IPS DF 6.9 (cell line): ENCODE results near the gene OLIG2.

Source experiments
- DNase-seq: peaks from one replicate; pipeline ENCODE4 v3.0.0-alpha.2; 2013; ENCODE audit warnings: low read depth, low spot score
- H3K27ac ChIP-seq: one replicate; pipeline ENCODE4 v1.5.1; 2013; ENCODE audit warnings: low read length, control low read depth
- H3K27me3 ChIP-seq: 2 replicates; pipeline ENCODE4 v1.6.1; 2013; ENCODE audit warnings: mild to moderate bottlenecking, low read length; ENCODE audit not compliant: control insufficient read depth, insufficient read depth
- H3K36me3 ChIP-seq: 2 replicates; pipeline ENCODE4 v1.6.1; 2013; ENCODE audit warnings: low read length; ENCODE audit not compliant: control insufficient read depth, insufficient read depth
- H3K4me1 ChIP-seq: 2 replicates; pipeline ENCODE4 v1.6.1; 2013; ENCODE audit warnings: low read length; ENCODE audit not compliant: control insufficient read depth, insufficient read depth
- H3K4me3 ChIP-seq: 2 replicates; pipeline ENCODE4 v1.5.1; 2013; ENCODE audit warnings: mild to moderate bottlenecking, low read length
- H3K9me3 ChIP-seq: 2 replicates; pipeline ENCODE4 v1.6.1; 2013; ENCODE audit warnings: low read length, inconsistent platforms; ENCODE audit not compliant: control insufficient read depth, insufficient read depth
- WGBS: extraction: QIAGEN DNeasy Blood & Tissue Kit; methylation state at CpG from one replicate; pipeline ENCODE4 v1.1.7; 2013; ENCODE audit warnings: mixed read lengths, missing lambda C conversion rate; ENCODE audit not compliant: insufficient read length, insufficient coverage; 5-methylcytosine and 5-hydroxymethylcytosine counted together

OLIG2 gene

GRCh38 chr21:33026443-33026858, 716 bp downstream of the OLIG2 start:
- H3K4me1 ChIP-seq, result peaks cover 13% of the 10 kb centered on the region; the same call in 1 of the 2 replicates
- H3K27me3 ChIP-seq, result peaks cover 95% of the 10 kb centered on the region
- WGBS, result no CpG with 5 or more reads among the region's 21 CpGs
- H3K4me3 ChIP-seq, result no peak overlapping the region
- DNase-seq, result no peak
- no peaks in the 10 kb centered on the region for H3K9me3 ChIP-seq
- no peaks in the 10 kb centered on the region; the same call in 1 of the 2 replicates for H3K36me3 ChIP-seq
- H3K27ac ChIP-seq, result no peak overlapping the region

DNA sequence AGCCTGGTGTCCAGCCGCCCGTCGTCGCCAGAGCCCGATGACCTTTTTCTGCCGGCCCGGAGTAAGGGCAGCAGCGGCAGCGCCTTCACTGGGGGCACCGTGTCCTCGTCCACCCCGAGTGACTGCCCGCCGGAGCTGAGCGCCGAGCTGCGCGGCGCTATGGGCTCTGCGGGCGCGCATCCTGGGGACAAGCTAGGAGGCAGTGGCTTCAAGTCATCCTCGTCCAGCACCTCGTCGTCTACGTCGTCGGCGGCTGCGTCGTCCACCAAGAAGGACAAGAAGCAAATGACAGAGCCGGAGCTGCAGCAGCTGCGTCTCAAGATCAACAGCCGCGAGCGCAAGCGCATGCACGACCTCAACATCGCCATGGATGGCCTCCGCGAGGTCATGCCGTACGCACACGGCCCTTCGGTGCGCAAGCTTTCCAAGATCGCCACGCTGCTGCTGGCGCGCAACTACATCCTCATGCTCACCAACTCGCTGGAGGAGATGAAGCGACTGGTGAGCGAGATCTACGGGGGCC, 1.2 kb downstream of the OLIG2 start:
- H3K9me3 ChIP-seq, result no peaks in the 10 kb centered on the region
- no peak overlapping the region; the same call in 1 of the 2 replicates for H3K4me3 ChIP-seq
- peaks cover 13% of the 10 kb centered on the region; the same call in 1 of the 2 replicates for H3K4me1 ChIP-seq
- peaks cover 95% of the 10 kb centered on the region for H3K27me3 ChIP-seq
- H3K36me3 ChIP-seq, result no peaks in the 10 kb centered on the region; the same call in 1 of the 2 replicates
- DNase-seq, result no peak
- WGBS, result no CpG with 5 or more reads among the region's 54 CpGs
- no peak overlapping the region for H3K27ac ChIP-seq

- Histone ChIP-seq H3K27me3 (peaks cover 95% of the 10 kb centered on the region), H3K9me3 (no peaks in the 10 kb centered on the region), H3K27ac (no peak overlapping the region), H3K4me3 (no peak overlapping the region; the same call in 1 of the 2 replicates), H3K4me1 (peaks cover 11% of the 10 kb centered on the region; the same call in 1 of the 2 replicates), H3K36me3 (no peaks in the 10 kb centered on the region; the same call in 1 of the 2 replicates)
- DNase-seq, result no peak
- WGBS, result no CpG with 5 or more reads among the region's 85 CpGs
Measured at GRCh38 chr21:33027401-33028286, 1.9 kb downstream of the OLIG2 start.

DNA sequence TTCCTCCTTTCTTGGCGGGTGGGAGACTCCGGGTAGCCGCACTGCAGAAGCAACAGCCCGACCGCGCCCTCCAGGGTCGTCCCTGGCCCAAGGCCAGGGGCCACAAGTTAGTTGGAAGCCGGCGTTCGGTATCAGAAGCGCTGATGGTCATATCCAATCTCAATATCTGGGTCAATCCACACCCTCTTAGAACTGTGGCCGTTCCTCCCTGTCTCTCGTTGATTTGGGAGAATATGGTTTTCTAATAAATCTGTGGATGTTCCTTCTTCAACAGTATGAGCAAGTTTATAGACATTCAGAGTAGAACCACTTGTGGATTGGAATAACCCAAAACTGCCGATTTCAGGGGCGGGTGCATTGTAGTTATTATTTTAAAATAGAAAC, 2.5 kb downstream of the OLIG2 start:
- H3K36me3 ChIP-seq, result no peaks in the 10 kb centered on the region; the same call in 1 of the 2 replicates
- H3K27me3 ChIP-seq, result peaks cover 95% of the 10 kb centered on the region
- DNase-seq, result no peak
- no CpG with 5 or more reads among the region's 15 CpGs for WGBS
- no peaks in the 10 kb centered on the region for H3K9me3 ChIP-seq
- H3K4me1 ChIP-seq, result peaks cover 13% of the 10 kb centered on the region; the same call in 1 of the 2 replicates
- no peak overlapping the region for H3K4me3 ChIP-seq
- no peak overlapping the region for H3K27ac ChIP-seq

DNA sequence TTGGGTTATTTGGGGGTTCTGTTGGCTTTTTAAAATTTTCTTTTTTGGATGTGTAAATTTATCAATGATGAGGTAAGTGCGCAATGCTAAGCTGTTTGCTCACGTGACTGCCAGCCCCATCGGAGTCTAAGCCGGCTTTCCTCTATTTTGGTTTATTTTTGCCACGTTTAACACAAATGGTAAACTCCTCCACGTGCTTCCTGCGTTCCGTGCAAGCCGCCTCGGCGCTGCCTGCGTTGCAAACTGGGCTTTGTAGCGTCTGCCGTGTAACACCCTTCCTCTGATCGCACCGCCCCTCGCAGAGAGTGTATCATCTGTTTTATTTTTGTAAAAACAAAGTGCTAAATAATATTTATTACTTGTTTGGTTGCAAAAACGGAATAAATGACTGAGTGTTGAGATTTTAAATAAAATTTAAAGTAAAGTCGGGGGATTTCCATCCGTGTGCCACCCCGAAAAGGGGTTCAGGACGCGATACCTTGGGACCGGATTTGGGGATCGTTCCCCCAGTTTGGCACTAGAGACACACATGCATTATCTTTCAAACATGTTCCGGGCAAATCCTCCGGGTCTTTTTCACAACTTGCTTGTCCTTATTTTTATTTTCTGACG, 3.1 kb downstream of the OLIG2 start:
- Histone ChIP-seq H3K27me3 (peaks cover 95% of the 10 kb centered on the region), H3K4me3 (no peak overlapping the region), H3K27ac (no peak overlapping the region), H3K4me1 (peaks cover 13% of the 10 kb centered on the region), H3K9me3 (no peaks in the 10 kb centered on the region), H3K36me3 (no peaks in the 10 kb centered on the region; the same call in 1 of the 2 replicates)
- DNase-seq, result no peak
- 88% methylated on average over 1 of the region's 28 CpGs for WGBS

DNA sequence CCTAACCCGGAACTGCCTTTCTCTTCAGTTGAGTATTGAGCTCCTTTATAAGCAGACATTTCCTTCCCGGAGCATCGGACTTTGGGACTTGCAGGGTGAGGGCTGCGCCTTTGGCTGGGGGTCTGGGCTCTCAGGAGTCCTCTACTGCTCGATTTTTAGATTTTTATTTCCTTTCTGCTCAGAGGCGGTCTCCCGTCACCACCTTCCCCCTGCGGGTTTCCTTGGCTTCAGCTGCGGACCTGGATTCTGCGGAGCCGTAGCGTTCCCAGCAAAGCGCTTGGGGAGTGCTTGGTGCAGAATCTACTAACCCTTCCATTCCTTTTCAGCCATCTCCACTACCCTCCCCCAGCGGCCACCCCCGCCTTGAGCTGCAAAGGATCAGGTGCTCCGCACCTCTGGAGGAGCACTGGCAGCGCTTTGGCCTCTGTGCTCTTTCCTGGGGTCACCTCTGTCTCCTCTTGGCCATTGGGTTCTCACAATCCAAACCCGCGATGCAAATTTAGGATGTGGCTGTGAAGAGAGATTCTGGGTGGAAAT, 3.7 kb downstream of the OLIG2 start:
- Histone ChIP-seq H3K4me3 (no peak overlapping the region), H3K27me3 (peaks cover 95% of the 10 kb centered on the region), H3K27ac (no peak overlapping the region), H3K9me3 (no peaks in the 10 kb centered on the region), H3K36me3 (no peaks in the 10 kb centered on the region; the same call in 1 of the 2 replicates), H3K4me1 (peaks cover 13% of the 10 kb centered on the region)
- WGBS, result no CpG with 5 or more reads among the region's 19 CpGs
- no peak for DNase-seq

DNA sequence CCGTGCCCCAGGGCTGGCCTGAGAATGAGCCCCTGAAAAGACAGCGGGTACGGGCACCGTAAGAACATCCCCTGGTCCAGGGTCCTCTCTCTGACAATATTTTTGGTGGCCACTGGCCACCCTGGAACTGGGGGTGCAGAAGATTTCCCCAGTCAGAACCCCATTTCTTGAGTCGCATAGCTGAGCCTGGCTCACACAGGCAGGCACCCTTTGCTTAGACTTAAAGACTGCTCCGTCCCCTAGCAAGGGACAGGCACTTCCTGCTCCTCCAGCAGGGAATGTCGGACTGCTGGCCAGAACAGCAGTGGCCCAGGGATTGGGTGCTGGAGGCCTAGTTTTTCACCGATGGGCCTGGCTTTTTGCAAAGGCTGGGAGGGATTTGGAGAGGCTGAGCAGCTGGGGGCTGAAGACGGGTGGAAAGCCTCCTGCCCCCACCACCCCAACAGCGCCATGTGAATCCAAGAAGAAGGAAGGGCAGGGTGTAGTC, 4.3 kb downstream of the OLIG2 start:
- no CpG with 5 or more reads among the region's 10 CpGs for WGBS
- no peak for DNase-seq
- no peaks in the 10 kb centered on the region for H3K9me3 ChIP-seq
- peaks cover 95% of the 10 kb centered on the region for H3K27me3 ChIP-seq
- H3K4me1 ChIP-seq, result peaks cover 12% of the 10 kb centered on the region
- H3K4me3 ChIP-seq, result no peak overlapping the region
- H3K36me3 ChIP-seq, result no peaks in the 10 kb centered on the region; the same call in 1 of the 2 replicates
- no peak overlapping the region for H3K27ac ChIP-seq

DNA sequence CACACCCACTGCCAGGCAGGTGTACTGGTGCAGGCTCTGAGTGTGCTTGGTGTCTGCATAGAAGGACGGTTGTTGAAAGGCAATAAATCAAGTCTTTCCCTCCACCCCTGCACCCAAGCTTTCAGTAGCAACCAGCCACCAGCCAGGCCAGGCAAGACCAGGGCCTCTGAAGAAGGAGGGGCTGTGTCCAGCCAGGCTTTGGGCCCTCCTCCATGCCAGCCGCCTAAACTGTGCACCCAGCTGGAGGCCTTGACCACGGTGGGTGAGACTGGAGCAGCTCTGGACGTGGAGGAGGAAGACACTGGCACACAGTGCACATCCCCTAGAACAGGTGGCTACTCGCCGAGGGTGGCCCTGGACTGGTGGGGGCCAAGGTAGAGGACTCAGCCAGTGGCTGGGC, 4.9 kb downstream of the OLIG2 start:
- no peak for DNase-seq
- no peak overlapping the region for H3K4me3 ChIP-seq
- WGBS, result no CpG with 5 or more reads among the region's 6 CpGs
- H3K9me3 ChIP-seq, result no peaks in the 10 kb centered on the region
- H3K27ac ChIP-seq, result no peak overlapping the region
- H3K4me1 ChIP-seq, result peaks cover 16% of the 10 kb centered on the region
- no peaks in the 10 kb centered on the region; the same call in 1 of the 2 replicates for H3K36me3 ChIP-seq
- peaks cover 99% of the 10 kb centered on the region for H3K27me3 ChIP-seq

DNA sequence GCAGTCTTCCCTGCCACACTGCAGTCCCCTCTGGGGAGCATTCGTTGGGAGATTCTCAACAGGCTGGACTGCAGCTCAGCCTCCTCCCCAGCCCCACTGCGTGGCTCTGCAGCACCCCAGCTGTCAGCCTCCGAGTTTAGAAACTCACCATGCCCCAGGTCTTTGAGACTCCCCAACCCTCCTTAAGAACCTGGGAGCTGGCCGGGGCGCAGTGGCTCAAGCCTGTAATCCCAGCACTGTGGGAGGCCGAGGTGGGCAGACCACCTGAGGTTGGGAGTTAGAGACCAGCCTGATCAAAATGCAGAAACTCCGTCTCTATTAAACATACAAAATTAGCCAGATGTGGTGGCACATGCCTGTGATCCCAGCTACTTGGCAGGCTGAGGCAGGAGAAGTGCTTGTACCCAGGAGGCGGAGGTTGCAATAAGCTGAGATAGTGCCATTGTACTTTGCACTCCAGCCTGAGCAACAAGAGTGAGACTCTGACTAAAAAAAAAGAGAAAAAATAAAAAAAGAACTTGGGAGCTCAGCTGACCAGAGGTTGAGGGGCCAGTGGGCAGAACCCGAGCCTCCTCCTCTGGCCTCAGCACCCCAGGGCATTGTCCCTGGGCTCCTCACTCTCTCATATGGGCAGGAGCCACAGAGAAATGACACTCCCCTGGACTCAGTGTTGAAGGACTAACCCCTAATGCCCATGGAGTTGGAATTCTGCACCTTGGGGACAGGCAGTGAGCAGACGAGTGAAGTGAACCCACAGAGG, 5.6 kb downstream of the OLIG2 start:
- Histone ChIP-seq H3K27ac (no peak overlapping the region), H3K27me3 (peaks cover 93% of the 10 kb centered on the region), H3K9me3 (no peaks in the 10 kb centered on the region), H3K36me3 (no peaks in the 10 kb centered on the region; the same call in 1 of the 2 replicates), H3K4me3 (no peak overlapping the region), H3K4me1 (peaks cover 15% of the 10 kb centered on the region)
- WGBS, result no CpG with 5 or more reads among the region's 10 CpGs
- DNase-seq, result no peak
